ENCODE measurements around the gene KIAA0930.
"Not testable (repeated sequence)": the region's sequence is repeated elsewhere in the genome, so short reads cannot be mapped to it uniquely, and the experiment has no call there.

Gene KIAA0930

DNA sequence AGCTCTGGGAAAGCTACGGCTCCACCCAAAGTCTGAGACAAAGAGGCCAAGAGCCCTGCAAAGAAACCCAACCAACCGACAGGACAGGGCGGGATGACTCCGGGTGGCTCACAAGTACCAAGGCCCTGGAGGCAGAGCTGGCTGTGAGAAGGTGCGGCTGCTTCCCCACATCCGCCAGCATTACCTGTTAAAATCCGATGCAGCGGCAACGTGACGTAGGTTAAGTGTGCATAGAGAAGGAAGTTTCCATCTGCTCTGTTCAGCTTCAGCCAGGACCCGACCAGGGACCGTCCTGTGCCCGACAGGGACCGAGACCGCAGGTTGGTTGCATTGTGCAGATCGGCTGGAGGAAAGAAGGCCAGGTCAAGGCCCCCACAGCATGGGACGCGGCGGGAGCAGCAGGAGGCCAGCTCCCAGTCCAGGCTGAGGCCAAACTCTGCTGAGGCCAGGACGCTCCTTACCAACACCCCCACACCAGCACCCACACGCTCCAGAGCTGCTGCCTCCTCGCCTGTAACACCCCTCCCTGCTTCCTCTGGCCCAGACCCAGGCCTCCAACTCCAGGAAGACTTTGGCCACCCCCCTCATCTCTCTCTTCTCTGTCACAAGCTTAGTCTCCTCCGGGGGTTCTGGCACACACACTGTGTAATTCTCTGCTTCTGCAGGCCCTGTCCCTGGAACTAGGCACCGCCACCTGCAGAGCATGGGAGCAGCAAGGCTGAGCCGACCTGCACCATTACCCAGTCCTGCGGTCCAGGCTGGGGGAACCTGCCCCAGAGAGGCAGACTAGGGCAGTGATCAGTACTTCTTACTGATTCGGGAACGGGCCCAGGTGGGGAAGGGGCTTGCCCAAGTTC lies 42.9 kb downstream of the KIAA0930 start:
- DNase-seq (ENCODE audit: low spot score), result no peak
- in situ Hi-C loops (cut with MboI; ENCODE audit: low sequenced_read_pairs, unreplicated experiment), result no loop called here
- TF ChIP-seq, protein P1, sequence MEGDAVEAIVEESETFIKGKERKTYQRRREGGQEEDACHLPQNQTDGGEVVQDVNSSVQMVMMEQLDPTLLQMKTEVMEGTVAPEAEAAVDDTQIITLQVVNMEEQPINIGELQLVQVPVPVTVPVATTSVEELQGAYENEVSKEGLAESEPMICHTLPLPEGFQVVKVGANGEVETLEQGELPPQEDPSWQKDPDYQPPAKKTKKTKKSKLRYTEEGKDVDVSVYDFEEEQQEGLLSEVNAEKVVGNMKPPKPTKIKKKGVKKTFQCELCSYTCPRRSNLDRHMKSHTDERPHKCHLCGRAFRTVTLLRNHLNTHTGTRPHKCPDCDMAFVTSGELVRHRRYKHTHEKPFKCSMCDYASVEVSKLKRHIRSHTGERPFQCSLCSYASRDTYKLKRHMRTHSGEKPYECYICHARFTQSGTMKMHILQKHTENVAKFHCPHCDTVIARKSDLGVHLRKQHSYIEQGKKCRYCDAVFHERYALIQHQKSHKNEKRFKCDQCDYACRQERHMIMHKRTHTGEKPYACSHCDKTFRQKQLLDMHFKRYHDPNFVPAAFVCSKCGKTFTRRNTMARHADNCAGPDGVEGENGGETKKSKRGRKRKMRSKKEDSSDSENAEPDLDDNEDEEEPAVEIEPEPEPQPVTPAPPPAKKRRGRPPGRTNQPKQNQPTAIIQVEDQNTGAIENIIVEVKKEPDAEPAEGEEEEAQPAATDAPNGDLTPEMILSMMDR (IDR thresholded peaks at IDR 0.05; ENCODE audit: borderline replicate concordance, control extremely low read depth, extremely low read depth, insufficient read depth, missing control alignments), result no peak

DNA sequence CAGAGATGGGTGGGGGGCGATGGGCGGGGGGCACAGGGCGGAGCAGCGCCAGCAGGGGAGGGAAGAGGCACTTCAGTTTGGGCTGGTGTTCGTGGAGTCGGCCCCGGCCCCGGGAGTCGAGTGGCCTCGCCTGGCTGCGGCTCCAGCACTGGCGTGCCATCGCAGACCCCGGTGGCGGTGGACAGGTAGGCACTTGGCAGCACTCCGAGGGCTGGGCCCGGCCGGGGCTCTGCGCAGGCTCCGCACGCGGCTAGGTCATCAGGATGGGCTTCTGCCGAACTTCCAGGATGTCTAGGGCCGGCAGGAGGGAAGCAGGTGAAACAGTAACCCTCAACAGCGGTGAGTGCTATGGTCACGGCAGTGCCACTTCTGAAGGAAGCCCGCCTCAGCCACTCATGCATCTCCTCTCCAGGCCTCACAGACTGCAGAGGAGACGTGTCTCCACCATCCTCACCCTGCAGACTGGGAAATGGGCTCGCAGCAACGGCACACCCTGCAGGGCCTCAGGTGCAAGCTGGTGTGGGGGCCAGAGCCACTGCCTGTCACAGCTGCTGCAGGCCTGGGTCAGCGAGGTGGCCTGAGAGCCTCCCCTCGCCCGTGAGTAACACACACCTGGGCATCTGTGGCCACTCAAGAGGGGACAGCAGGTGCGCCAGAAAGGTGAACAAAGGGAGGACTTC lies 43.6 kb downstream of the KIAA0930 start:
- TF ChIP-seq, protein P1 (IDR thresholded peaks at IDR 0.05; ENCODE audit: borderline replicate concordance, control extremely low read depth, extremely low read depth, insufficient read depth, missing control alignments), result no peak
- in situ Hi-C loops (cut with MboI; ENCODE audit: low sequenced_read_pairs, unreplicated experiment), result no loop called here
- peak; percentile 29 for DNase-seq (ENCODE audit: low spot score)

DNA sequence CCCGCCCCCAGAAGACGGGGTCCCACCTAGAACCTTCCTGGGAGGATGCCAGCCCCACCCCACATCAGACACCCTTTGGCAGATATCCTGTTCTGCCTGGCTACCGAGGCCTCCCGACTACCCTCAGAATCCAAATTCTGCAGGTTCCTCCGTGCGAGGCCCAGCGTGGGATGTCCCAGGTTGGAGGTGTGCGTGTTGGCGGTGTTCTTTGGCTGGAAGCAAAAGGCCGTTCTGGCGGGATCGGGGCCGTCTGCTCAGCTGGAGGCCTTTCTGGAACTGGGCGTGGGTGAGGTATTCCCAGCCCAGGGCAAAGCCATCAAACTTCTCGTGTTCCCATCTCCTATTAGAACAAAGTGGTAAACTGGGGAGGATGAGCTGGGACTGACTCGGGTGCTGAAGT lies 44.4 kb downstream of the KIAA0930 start:
- DNase-seq (ENCODE audit: low spot score), result no peak
- in situ Hi-C loops (cut with MboI; ENCODE audit: low sequenced_read_pairs, unreplicated experiment), result no loop called here
- TF ChIP-seq, protein P1 (IDR thresholded peaks at IDR 0.05; ENCODE audit: borderline replicate concordance, control extremely low read depth, extremely low read depth, insufficient read depth, missing control alignments), result no peak

DNA sequence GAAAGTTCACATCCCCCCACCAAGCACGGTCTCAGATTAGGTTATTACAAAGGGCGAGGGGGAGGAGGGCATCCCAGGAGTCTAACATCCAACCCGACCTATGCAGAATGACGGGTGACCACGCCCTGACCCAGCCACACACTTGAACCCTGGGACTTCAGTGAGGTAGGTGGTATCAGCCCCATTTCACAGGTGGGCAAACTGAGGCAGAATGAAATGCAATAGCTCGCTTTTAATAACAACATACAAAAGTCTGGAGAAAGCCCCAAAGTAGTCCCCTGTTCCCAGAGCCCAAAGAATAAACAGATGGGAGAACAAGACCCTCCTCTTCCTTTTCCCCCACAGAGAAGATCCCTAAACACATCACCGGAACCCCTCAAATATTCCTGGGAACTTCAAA lies 45.1 kb downstream of the KIAA0930 start:
- TF ChIP-seq, protein P1 (IDR thresholded peaks at IDR 0.05; ENCODE audit: borderline replicate concordance, control extremely low read depth, extremely low read depth, insufficient read depth, missing control alignments), result no peak
- no peak for DNase-seq (ENCODE audit: low spot score)
- in situ Hi-C loops (cut with MboI; ENCODE audit: low sequenced_read_pairs, unreplicated experiment), result no loop called here

DNA sequence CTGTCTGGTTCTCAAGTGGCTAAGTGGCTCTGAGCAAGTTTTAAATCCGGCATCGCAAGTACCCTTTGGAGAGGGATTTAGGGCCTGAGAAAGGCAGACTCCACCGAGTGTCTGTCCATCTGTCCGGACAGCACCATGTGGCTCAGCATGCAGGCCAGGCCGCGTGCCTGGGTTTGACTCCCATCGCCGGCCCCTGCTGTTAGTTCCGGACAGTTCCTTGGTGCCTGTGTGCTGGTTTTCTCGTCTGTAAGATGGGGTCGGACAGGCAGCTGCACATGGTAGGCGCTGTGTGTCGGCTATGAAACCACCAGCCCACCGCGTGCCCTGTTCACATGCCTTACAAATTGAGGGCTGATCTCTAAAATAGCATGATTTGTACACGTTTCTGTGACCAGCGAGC lies 46.0 kb downstream of the KIAA0930 start:
- TF ChIP-seq, protein P1 (IDR thresholded peaks at IDR 0.05; ENCODE audit: borderline replicate concordance, control extremely low read depth, extremely low read depth, insufficient read depth, missing control alignments), result no peak

DNA sequence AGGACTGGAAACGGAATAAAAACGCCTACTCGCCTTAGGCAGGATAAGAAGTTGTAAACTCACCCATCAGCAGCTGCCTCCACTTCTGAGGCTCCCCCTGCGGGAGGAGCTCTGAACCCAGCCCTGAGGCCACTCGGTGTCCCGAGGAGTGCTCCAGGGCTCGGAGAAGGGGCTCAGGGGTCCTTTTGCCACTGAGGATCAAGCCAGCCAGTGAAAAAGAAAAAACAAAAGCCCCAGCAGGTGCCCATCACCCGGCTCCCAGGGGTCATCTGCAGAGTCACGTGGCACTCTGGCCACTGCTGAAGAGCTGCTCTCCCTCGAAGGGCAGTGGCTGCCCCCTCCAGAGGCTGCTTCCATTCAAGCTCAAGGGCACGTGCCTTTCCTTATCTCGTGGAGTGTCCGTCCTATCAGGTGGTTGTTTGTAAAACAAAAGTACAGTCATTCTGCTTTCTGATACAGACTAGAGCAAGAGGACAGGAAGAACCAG lies 48.0 kb downstream of the KIAA0930 start:
- in situ Hi-C loops (cut with MboI; ENCODE audit: low sequenced_read_pairs, unreplicated experiment), result no loop called here
- peak; percentile 25 for DNase-seq (ENCODE audit: low spot score)
- TF ChIP-seq, protein P1 (IDR thresholded peaks at IDR 0.05; ENCODE audit: borderline replicate concordance, control extremely low read depth, extremely low read depth, insufficient read depth, missing control alignments), result no peak

More for the DNA sequence above, 46.0 kb downstream of the KIAA0930 start:
- in situ Hi-C loops (cut with MboI; ENCODE audit: low sequenced_read_pairs, unreplicated experiment), result no loop called here
- DNase-seq (ENCODE audit: low spot score), result peak; percentile 16

DNA sequence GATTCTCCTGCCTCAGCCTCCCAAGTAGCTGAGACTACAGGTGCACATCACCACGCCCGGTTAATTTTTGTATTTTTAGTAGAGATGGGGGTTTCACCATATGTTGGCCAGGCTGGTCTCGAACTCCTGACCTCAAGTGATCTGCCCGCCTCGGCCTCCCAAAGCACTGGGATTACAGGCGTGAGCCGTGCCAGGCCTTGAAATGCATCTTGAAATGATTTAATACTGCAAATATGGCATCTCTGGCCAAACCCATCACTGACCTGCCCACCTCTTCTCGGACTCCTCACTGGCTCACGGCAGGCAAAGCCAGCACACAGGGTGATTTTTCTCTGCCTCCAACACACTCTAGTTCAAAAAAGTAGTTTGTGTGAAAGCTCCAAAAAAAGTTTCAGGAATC lies 48.9 kb downstream of the KIAA0930 start:
- DNase-seq (ENCODE audit: low spot score); in situ Hi-C loops (cut with MboI; ENCODE audit: low sequenced_read_pairs, unreplicated experiment): not testable (repeated sequence)
